IMR-90 (cell line): Measurements from ENCODE around the gene SIRPD. TPM values are rescaled to one million over a fixed set of nuclear protein-coding genes. Genes with fewer than 3 reads are reported as not detected.

Experiments
- ATAC-seq: fragments of 200-7000 bp; cut with Tn5 transposase; 2 replicates; pipeline ENCODE4 v1.9.1; 2020; ENCODE audit warnings: low read depth, mild to moderate bottlenecking, moderate library complexity
- BruUV-seq: library from RNA; stranded (reverse); fragments of 400-500 nt; replicated peaks from 2 replicates; lab custom pipeline; 2021; lab: Mats Ljungman, UMichigan
- CTCF ChIA-PET: fragments of 300-600 bp; formaldehyde crosslinking; extraction: SDS; loops from one replicate; lab custom pipeline; 2021; ENCODE audit warnings: antibody characterized with exemption; lab: Yijun Ruan, JAX
- POLR2A ChIA-PET: fragments of 300-600 bp; sonication (Branson Sonifier 250); formaldehyde crosslinking; loops from one replicate; lab custom pipeline; 2022; ENCODE audit warnings: antibody characterized with exemption; ENCODE audit not compliant: unreplicated experiment; lab: Charles Lee
- DNase-seq: peaks from one replicate; pipeline ENCODE4 v3.0.0; 2013
- H2AFZ ChIP-seq: replicated peaks from 2 replicates; pipeline ENCODE3; 2013; ENCODE audit warnings: low read length, mild to moderate bottlenecking; ENCODE audit not compliant: poor library complexity
- H2AK5ac ChIP-seq: 2 replicates; pipeline ENCODE4 v1.6.1; 2013; ENCODE audit warnings: low read depth, low read length, inconsistent platforms
- H2AK9ac ChIP-seq: replicated peaks from 2 replicates; pipeline ENCODE3; 2013; ENCODE audit warnings: mild to moderate bottlenecking, low read depth, low read length, moderate library complexity; ENCODE audit not compliant: poor library complexity
- H2BK120ac ChIP-seq: 2 replicates; pipeline ENCODE4 v1.6.1; 2013; ENCODE audit warnings: low read depth, low read length, inconsistent platforms
- H2BK15ac ChIP-seq: 3 replicates; pipeline ENCODE4 v1.6.1; 2013; ENCODE audit warnings: low read depth, low read length, inconsistent platforms
- H2BK20ac ChIP-seq: 2 replicates; pipeline ENCODE4 v1.6.1; 2013; ENCODE audit warnings: low read depth, mild to moderate bottlenecking, inconsistent platforms, low read length, moderate library complexity
- H2BK5ac ChIP-seq: 2 replicates; pipeline ENCODE4 v1.6.1; 2013; ENCODE audit warnings: mild to moderate bottlenecking, low read depth, low read length, inconsistent platforms; ENCODE audit not compliant: poor library complexity, severe bottlenecking
- H3K14ac ChIP-seq: replicated peaks from 2 replicates; pipeline ENCODE4 v1.6.1; 2013; ENCODE audit warnings: low read depth, low read length, inconsistent platforms
- H3K18ac ChIP-seq: 2 replicates; pipeline ENCODE4 v1.6.1; 2013; ENCODE audit warnings: low read depth, low read length, control low read depth
- H3K23ac ChIP-seq: 2 replicates; pipeline ENCODE4 v1.6.1; 2013; ENCODE audit warnings: low read depth, low read length, inconsistent platforms
- H3K27ac ChIP-seq: 2 replicates; pipeline ENCODE4 v1.5.1; 2013; ENCODE audit warnings: mild to moderate bottlenecking, control low read depth, low read length; ENCODE audit not compliant: insufficient read depth
- H3K27me3 ChIP-seq: 2 replicates; pipeline ENCODE4 v1.6.1; 2013; ENCODE audit warnings: low read length; ENCODE audit not compliant: control insufficient read depth, insufficient read depth
- H3K36me3 ChIP-seq: 2 replicates; pipeline ENCODE4 v1.6.1; 2013; ENCODE audit warnings: low read length, mixed read lengths; ENCODE audit not compliant: control insufficient read depth, insufficient read depth
- H3K4ac ChIP-seq: 2 replicates; pipeline ENCODE4 v1.6.1; 2013; ENCODE audit warnings: low read depth, low read length, inconsistent platforms
- H3K4me1 ChIP-seq: 2 replicates; pipeline ENCODE4 v1.6.1; 2013; ENCODE audit warnings: low read length, mixed read lengths; ENCODE audit not compliant: control insufficient read depth, insufficient read depth
- H3K4me2 ChIP-seq: 2 replicates; pipeline ENCODE4 v1.6.1; 2013; ENCODE audit warnings: low read depth, mild to moderate bottlenecking, control low read depth, low read length, moderate library complexity
- H3K4me3 ChIP-seq: 2 replicates; pipeline ENCODE4 v1.5.1; 2013; ENCODE audit warnings: low read depth, mild to moderate bottlenecking, control low read depth, low read length, moderate library complexity; ENCODE audit not compliant: insufficient read depth
- H3K56ac ChIP-seq: 2 replicates; pipeline ENCODE4 v1.6.1; 2013; ENCODE audit warnings: low read length, inconsistent platforms; ENCODE audit not compliant: insufficient read depth; ENCODE audit errors: extremely low read depth
- H3K79me1 ChIP-seq, 2 experiments: 2 replicates each; pipeline ENCODE4 v1.6.1; 2013; ENCODE audit warnings: low read length in 2 of 2, inconsistent platforms in 1 of 2, low read depth in 1 of 2
- H3K9ac ChIP-seq: 2 replicates; pipeline ENCODE4 v1.6.1; 2013; ENCODE audit warnings: low read depth, low read length, control low read depth
- H3K9me1 ChIP-seq: 2 replicates; pipeline ENCODE4 v1.6.1; 2013; ENCODE audit warnings: low read length, inconsistent platforms; ENCODE audit not compliant: insufficient read depth
- H3K9me3 ChIP-seq: 2 replicates; pipeline ENCODE4 v1.6.1; 2013; ENCODE audit warnings: low read length; ENCODE audit not compliant: control insufficient read depth, insufficient read depth
- H4K20me1 ChIP-seq: 2 replicates; pipeline ENCODE4 v1.6.1; 2013; ENCODE audit warnings: low read length, inconsistent platforms; ENCODE audit not compliant: insufficient read depth
- H4K5ac ChIP-seq: 2 replicates; pipeline ENCODE4 v1.6.1; 2013; ENCODE audit warnings: mild to moderate bottlenecking, low read depth, low read length, control low read depth
- H4K8ac ChIP-seq, 2 experiments: 2 replicates each; pipeline ENCODE4 v1.6.1; 2013; ENCODE audit warnings: low read depth in 2 of 2, low read length in 2 of 2, control low read depth in 1 of 2, inconsistent platforms in 1 of 2
- H4K91ac ChIP-seq: 2 replicates; pipeline ENCODE4 v1.6.1; 2013; ENCODE audit warnings: low read depth, low read length, inconsistent platforms; ENCODE audit not compliant: insufficient read depth
- BHLHE40 ChIP-seq: fragments of 150-350 bp; IDR thresholded peaks from 2 replicates; pipeline ENCODE4 v1.6.1; 2016; ENCODE audit warnings: mild to moderate bottlenecking, low read depth, low read length
- CEBPB ChIP-seq: IDR thresholded peaks from 2 replicates; pipeline ENCODE4 v1.6.1; 2012; ENCODE audit warnings: low read depth, low read length, improper control_type of control experiment
- CHD1 ChIP-seq: IDR thresholded peaks from 2 replicates; pipeline ENCODE4 v1.6.1; 2012; ENCODE audit warnings: low read depth, low read length, improper control_type of control experiment
- CTCF ChIP-seq: conservative IDR thresholded peaks from 2 replicates; pipeline ENCODE4 v1.5.1; 2012; ENCODE audit warnings: mild to moderate bottlenecking, low read depth, low read length, improper control_type of control experiment
- FOS ChIP-seq: fragments of 150-350 bp; IDR thresholded peaks from 2 replicates; pipeline ENCODE4 v1.6.1; 2016; ENCODE audit warnings: low read depth, low read length
- MAFK ChIP-seq: IDR thresholded peaks from 2 replicates; pipeline ENCODE4 v1.6.1; 2012; ENCODE audit warnings: low read depth, low read length, improper control_type of control experiment
- MAZ ChIP-seq: IDR thresholded peaks from 2 replicates; pipeline ENCODE4 v1.6.1; 2012; ENCODE audit warnings: low read depth, mild to moderate bottlenecking, low read length, improper control_type of control experiment, moderate library complexity, borderline replicate concordance
- MXI1 ChIP-seq: IDR thresholded peaks from 2 replicates; pipeline ENCODE4 v1.6.1; 2012; ENCODE audit warnings: low read depth, mild to moderate bottlenecking, low read length, moderate library complexity, borderline replicate concordance
- NFE2L2 ChIP-seq: fragments of 150-350 bp; IDR thresholded peaks from 2 replicates; pipeline ENCODE4 v1.6.1; 2016; ENCODE audit warnings: low read depth, mild to moderate bottlenecking, low read length
- RAD21 ChIP-seq: IDR thresholded peaks from 2 replicates; pipeline ENCODE4 v1.6.1; 2012; ENCODE audit warnings: low read length, improper control_type of control experiment
- RCOR1 ChIP-seq: IDR thresholded peaks from 2 replicates; pipeline ENCODE4 v1.6.1; 2012; ENCODE audit warnings: mild to moderate bottlenecking, low read length, improper control_type of control experiment; ENCODE audit not compliant: insufficient replicate concordance
- RFX5 ChIP-seq: IDR thresholded peaks from 2 replicates; pipeline ENCODE4 v1.8.0; 2012; ENCODE audit warnings: low read depth, mild to moderate bottlenecking, low read length, moderate library complexity
- SMC3 ChIP-seq: fragments of 150-350 bp; IDR thresholded peaks from 2 replicates; pipeline ENCODE4 v1.6.1; 2016; ENCODE audit warnings: low read depth, mild to moderate bottlenecking, antibody characterized with exemption, low read length, moderate library complexity
- dilution Hi-C: fragments of 300-500 bp; cut with HindIII; formaldehyde crosslinking; loops from one replicate; pipeline ENCODE4 v1.14.3; 2018; ENCODE audit warnings: low sequenced_read_pairs; ENCODE audit not compliant: unreplicated experiment
- in situ Hi-C: fragments of 300-500 bp; cut with MboI; formaldehyde crosslinking; loops from 3 replicates; pipeline ENCODE4 v1.14.3; 2019; ENCODE audit warnings: low sequenced_read_pairs, inconsistent platforms, mixed read lengths
- intact Hi-C: fragments of 100-400 bp; cut with micrococcal nuclease; formaldehyde crosslinking; loops from 2 replicates; pipeline ENCODE4 v1.10.0; 2022
- polyA plus RNA-seq, 3 experiments: library from polyadenylated mRNA; depleted of rRNA; stranded (reverse); fragments of >200 nt; gene quantifications; 2 replicates each; pipeline ENCODE4 v1.2.3, GENCODE V29; 2012; ENCODE audit warnings: low replicate concordance in 1 of 3
- total RNA-seq: library from RNA; depleted of rRNA; stranded (reverse); fragments of >200 nt; gene quantifications from 2 replicates; pipeline ENCODE4 v1.2.3, GENCODE V29; 2012
- TF ChIP-seq, protein P1 (sequence below): fragments of 150-350 bp; IDR thresholded peaks from 2 replicates; pipeline ENCODE4 v1.6.1; 2016; ENCODE audit warnings: low read depth, mild to moderate bottlenecking, low read length, moderate library complexity, borderline replicate concordance
- TF ChIP-seq, protein P2 (sequence below): fragments of 150-350 bp; IDR thresholded peaks from 2 replicates; pipeline ENCODE4 v1.6.1; 2017; ENCODE audit warnings: mild to moderate bottlenecking, antibody characterized with exemption, low read length, low read depth

SIRPD gene
- total and polyA plus RNA-seq, 2 of the 4 experiments (the other 2 are of a cell fraction): not detected

DNA sequence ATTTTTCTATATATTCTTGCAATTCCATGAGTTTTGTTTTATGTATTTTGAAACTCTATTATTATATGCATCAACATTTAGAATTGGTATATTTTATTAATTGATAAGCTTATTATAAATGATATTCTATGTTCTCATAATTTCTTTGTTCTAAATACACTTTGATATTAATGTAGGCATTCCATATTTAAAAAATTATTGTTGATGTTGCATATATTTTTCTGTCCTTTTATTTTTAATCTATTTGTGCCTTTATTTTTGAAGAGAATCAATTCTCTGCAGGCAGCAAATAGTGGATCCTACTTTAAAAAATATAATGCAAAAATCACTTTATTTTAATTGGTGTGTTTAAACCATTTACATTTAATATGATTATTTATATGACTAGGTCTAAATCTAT, 29.6 kb downstream of the SIRPD start:
- H3K56ac ChIP-seq: no peak overlapping the region
- H3K9me1 ChIP-seq: no peaks in the 10 kb centered on the region
- CTCF ChIA-PET: no interaction called here
- H2BK20ac ChIP-seq: no peak overlapping the region
- no peak overlapping the region for H2BK120ac ChIP-seq
- no peak overlapping the region for H3K4ac ChIP-seq
- H2BK5ac ChIP-seq: no peak overlapping the region
- no peak overlapping the region for H3K4me3 ChIP-seq
- no peak overlapping the region for H3K23ac ChIP-seq
- no peak overlapping the region for H3K14ac ChIP-seq
- no peaks in the 10 kb centered on the region for H3K36me3 ChIP-seq
- no peak overlapping the region for H3K9ac ChIP-seq
- no peak overlapping the region for H3K4me2 ChIP-seq
- no peak for ATAC-seq
- H3K27ac ChIP-seq: no peak overlapping the region
- H3K79me1 ChIP-seq: no peaks in the 10 kb centered on the region
- H3K27me3 ChIP-seq: no peaks in the 10 kb centered on the region
- in situ Hi-C loops: no loop called here
- no peaks in the 10 kb centered on the region for H3K9me3 ChIP-seq
- no peak for DNase-seq
- intact Hi-C loops: no loop called here
- POLR2A ChIA-PET: no interaction called here
- H2AK9ac ChIP-seq: no peak overlapping the region
- no peak overlapping the region for H4K8ac ChIP-seq
- H2BK15ac ChIP-seq: no peak overlapping the region
- dilution Hi-C loops: no loop called here
- no peak overlapping the region for H2AK5ac ChIP-seq
- TF ChIP-seq MAFK (no peak), CEBPB (no peak), MAZ (no peak), SMC3 (no peak), FOS (no peak), RAD21 (no peak), BHLHE40 (no peak), CHD1 (no peak), NFE2L2 (no peak), MXI1 (no peak), RCOR1 (no peak), RFX5 (no peak), CTCF (no peak)
- TF ChIP-seq, protein P1, sequence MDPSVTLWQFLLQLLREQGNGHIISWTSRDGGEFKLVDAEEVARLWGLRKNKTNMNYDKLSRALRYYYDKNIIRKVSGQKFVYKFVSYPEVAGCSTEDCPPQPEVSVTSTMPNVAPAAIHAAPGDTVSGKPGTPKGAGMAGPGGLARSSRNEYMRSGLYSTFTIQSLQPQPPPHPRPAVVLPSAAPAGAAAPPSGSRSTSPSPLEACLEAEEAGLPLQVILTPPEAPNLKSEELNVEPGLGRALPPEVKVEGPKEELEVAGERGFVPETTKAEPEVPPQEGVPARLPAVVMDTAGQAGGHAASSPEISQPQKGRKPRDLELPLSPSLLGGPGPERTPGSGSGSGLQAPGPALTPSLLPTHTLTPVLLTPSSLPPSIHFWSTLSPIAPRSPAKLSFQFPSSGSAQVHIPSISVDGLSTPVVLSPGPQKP: no peak
- TF ChIP-seq, protein P2, sequence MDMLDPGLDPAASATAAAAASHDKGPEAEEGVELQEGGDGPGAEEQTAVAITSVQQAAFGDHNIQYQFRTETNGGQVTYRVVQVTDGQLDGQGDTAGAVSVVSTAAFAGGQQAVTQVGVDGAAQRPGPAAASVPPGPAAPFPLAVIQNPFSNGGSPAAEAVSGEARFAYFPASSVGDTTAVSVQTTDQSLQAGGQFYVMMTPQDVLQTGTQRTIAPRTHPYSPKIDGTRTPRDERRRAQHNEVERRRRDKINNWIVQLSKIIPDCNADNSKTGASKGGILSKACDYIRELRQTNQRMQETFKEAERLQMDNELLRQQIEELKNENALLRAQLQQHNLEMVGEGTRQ: no peak
- H4K20me1 ChIP-seq: no peaks in the 10 kb centered on the region
- H3K4me1 ChIP-seq: no peaks in the 10 kb centered on the region
- no TSS peak for BruUV-seq
- no peak overlapping the region for H3K18ac ChIP-seq
- H4K91ac ChIP-seq: no peak overlapping the region
- no peak overlapping the region for H2AFZ ChIP-seq
- no peak overlapping the region for H4K5ac ChIP-seq
